Large intestine (tissue), 3 donors: ENCODE measurements around the gene MB21D2. TPM values are rescaled to one million over a fixed set of nuclear protein-coding genes. Genes with fewer than 3 reads are reported as not detected.
"Not testable (repeated sequence)": the region's sequence is repeated elsewhere in the genome, so short reads cannot be mapped to it uniquely, and the experiment has no call there.

ENCODE experiments used
- DNase-seq, 2 donors: peaks; one replicate each; pipeline versions ENCODE4 v3.0.0 to v3.0.0-alpha.2; 2013
- H3K27ac ChIP-seq: one replicate; pipeline ENCODE4 v1.5.1; 2013; ENCODE audit warnings: low read length
- H3K27me3 ChIP-seq: 2 replicates; pipeline ENCODE4 v1.6.1; 2013; ENCODE audit warnings: low read length; ENCODE audit not compliant: control insufficient read depth, insufficient read depth
- H3K36me3 ChIP-seq: 2 replicates; pipeline ENCODE4 v1.6.1; 2013; ENCODE audit warnings: low read length; ENCODE audit not compliant: control insufficient read depth, insufficient read depth
- H3K4me1 ChIP-seq: one replicate; pipeline ENCODE4 v1.6.1; 2013; ENCODE audit warnings: low read length; ENCODE audit not compliant: control insufficient read depth, insufficient read depth
- H3K4me3 ChIP-seq: one replicate; pipeline ENCODE4 v1.5.1; 2013; ENCODE audit warnings: low read length
- H3K9me3 ChIP-seq: one replicate; pipeline ENCODE4 v1.6.1; 2013; ENCODE audit warnings: mild to moderate bottlenecking, low read depth, low read length, moderate library complexity; ENCODE audit not compliant: control insufficient read depth
- WGBS: methylation state at CpG from one replicate; pipeline ENCODE4 v1.1.5; 2013; ENCODE audit warnings: low lambda C conversion rate; ENCODE audit not compliant: insufficient coverage; 5-methylcytosine and 5-hydroxymethylcytosine counted together
- polyA plus RNA-seq: library from polyadenylated mRNA; unstranded; fragments of 120-200 nt; gene quantifications from one replicate; pipeline ENCODE4 v1.2.1, GENCODE V29; 2013

Gene MB21D2
- polyA plus RNA-seq, 1 donor: 18.3 TPM

GRCh38 chr3:192794216-192794615 is 123.4 kb downstream of the MB21D2 start:
- Histone ChIP-seq H3K27me3 (no peaks in the 10 kb centered on the region), H3K9me3 (no peaks in the 10 kb centered on the region), H3K36me3 (peaks cover 13% of the 10 kb centered on the region), H3K4me3 (no peak overlapping the region), H3K4me1 (no peaks in the 10 kb centered on the region), H3K27ac (no peak overlapping the region)
- WGBS: no CpG with 5 or more reads among the region's 3 CpGs
- DNase-seq: no peak

- DNase-seq, H3K27ac ChIP-seq, H3K4me3 ChIP-seq, H3K36me3 ChIP-seq, H3K9me3 ChIP-seq, H3K4me1 ChIP-seq, H3K27me3 ChIP-seq: not testable (repeated sequence)
- no CpG with 5 or more reads among the region's 57 CpGs for WGBS
Measured at GRCh38 chr3:192788816-192789515, 128.7 kb downstream of the MB21D2 start.

- H3K36me3 ChIP-seq: no peaks in the 10 kb centered on the region
- H3K4me1 ChIP-seq: no peaks in the 10 kb centered on the region
- no peaks in the 10 kb centered on the region for H3K27me3 ChIP-seq
- WGBS: 83% methylated on average over 1 of the region's 3 CpGs
- H3K27ac ChIP-seq: no peak overlapping the region
- H3K9me3 ChIP-seq: no peaks in the 10 kb centered on the region
- no peak for DNase-seq
- H3K4me3 ChIP-seq: no peak overlapping the region
Measured at GRCh38 chr3:192778508-192778907, 139.1 kb downstream of the MB21D2 start.

- WGBS: 100% methylated on average over 1 of the region's 4 CpGs
- H3K27me3 ChIP-seq, H3K36me3 ChIP-seq, H3K4me3 ChIP-seq, DNase-seq, H3K9me3 ChIP-seq, H3K4me1 ChIP-seq, H3K27ac ChIP-seq: not testable (repeated sequence)
Measured at GRCh38 chr3:192774341-192774740, 143.3 kb downstream of the MB21D2 start.

GRCh38 chr3:192772240-192772894 is 145.3 kb downstream of the MB21D2 start:
- H3K27me3 ChIP-seq: no peaks in the 10 kb centered on the region

GRCh38 chr3:192758654-192759053 is 159.0 kb downstream of the MB21D2 start:
- no peak overlapping the region for H3K27ac ChIP-seq
- H3K4me1 ChIP-seq: no peaks in the 10 kb centered on the region
- WGBS: no CpG with 5 or more reads among the region's 7 CpGs
- no peaks in the 10 kb centered on the region for H3K36me3 ChIP-seq
- H3K4me3 ChIP-seq: no peak overlapping the region
- H3K27me3 ChIP-seq: no peaks in the 10 kb centered on the region
- H3K9me3 ChIP-seq: no peaks in the 10 kb centered on the region
- no peak for DNase-seq

More at GRCh38 chr3:192772240-192772894, 145.3 kb downstream of the MB21D2 start:
- 70% methylated on average over 3 of the region's 5 CpGs for WGBS
- Histone ChIP-seq H3K27ac (no peak overlapping the region), H3K9me3 (no peaks in the 10 kb centered on the region), H3K36me3 (no peaks in the 10 kb centered on the region), H3K4me1 (no peaks in the 10 kb centered on the region), H3K4me3 (no peak overlapping the region)
- no peak for DNase-seq

- no peak overlapping the region for H3K27ac ChIP-seq
- no peaks in the 10 kb centered on the region for H3K36me3 ChIP-seq
- H3K4me3 ChIP-seq: no peak overlapping the region
- H3K9me3 ChIP-seq: no peaks in the 10 kb centered on the region
- DNase-seq: no peak
- no peaks in the 10 kb centered on the region for H3K27me3 ChIP-seq
- no CpG with 5 or more reads among the region's 2 CpGs for WGBS
- no peaks in the 10 kb centered on the region for H3K4me1 ChIP-seq
Measured at GRCh38 chr3:192751148-192751547, 166.5 kb downstream of the MB21D2 start.

GRCh38 chr3:192750201-192750600 is 167.5 kb downstream of the MB21D2 start:
- Histone ChIP-seq H3K9me3 (no peaks in the 10 kb centered on the region), H3K4me3 (no peak overlapping the region), H3K36me3 (no peaks in the 10 kb centered on the region), H3K27me3 (no peaks in the 10 kb centered on the region), H3K4me1 (no peaks in the 10 kb centered on the region), H3K27ac (no peak overlapping the region)
- no peak for DNase-seq
- WGBS: 49% methylated on average over 4 of the region's 5 CpGs

GRCh38 chr3:192747746-192748145 is 169.9 kb downstream of the MB21D2 start:
- 37% methylated on average over 2 of the region's 3 CpGs for WGBS

GRCh38 chr3:192747145-192747544 is 170.5 kb downstream of the MB21D2 start:
- no peak for DNase-seq
- no CpG with 5 or more reads among the region's 1 CpG for WGBS
- Histone ChIP-seq H3K36me3 (no peaks in the 10 kb centered on the region), H3K4me3 (no peak overlapping the region), H3K27me3 (no peaks in the 10 kb centered on the region), H3K9me3 (no peaks in the 10 kb centered on the region), H3K4me1 (no peaks in the 10 kb centered on the region), H3K27ac (no peak overlapping the region)

More at GRCh38 chr3:192747746-192748145, 169.9 kb downstream of the MB21D2 start:
- DNase-seq: no peak
- no peaks in the 10 kb centered on the region for H3K27me3 ChIP-seq
- no peaks in the 10 kb centered on the region for H3K9me3 ChIP-seq
- no peaks in the 10 kb centered on the region for H3K4me1 ChIP-seq
- H3K27ac ChIP-seq: no peak overlapping the region
- no peaks in the 10 kb centered on the region for H3K36me3 ChIP-seq
- H3K4me3 ChIP-seq: no peak overlapping the region
